Testis (tissue), 3 donors: ENCODE data around the gene PNMA8B. TPM values are rescaled to one million over a fixed set of nuclear protein-coding genes. Genes with fewer than 3 reads are reported as not detected.
A peak's percentile ranks its signal among the peaks of the same experiment; 100 is the strongest.

Source experiments
- DNase-seq: peaks from one replicate; pipeline ENCODE4 v3.0.0-alpha.2; 2019
- H3K27ac ChIP-seq, 2 donors: fragments of 200-600 bp; sonication (generic); one replicate each; pipeline ENCODE4 v1.5.1; 2019
- H3K27me3 ChIP-seq: fragments of 200-600 bp; sonication (generic); one replicate; pipeline ENCODE4 v1.5.1; 2019
- H3K36me3 ChIP-seq: fragments of 200-600 bp; sonication (generic); one replicate; pipeline ENCODE4 v1.5.1; 2017; ENCODE audit warnings: low read depth; ENCODE audit errors: missing control alignments
- H3K4me1 ChIP-seq: fragments of 200-600 bp; sonication (generic); one replicate; pipeline ENCODE4 v1.5.1; 2019
- H3K4me3 ChIP-seq, 2 donors: fragments of 200-600 bp; sonication (generic); one replicate each; pipeline ENCODE4 v1.5.1; 2017 to 2019
- H3K9me3 ChIP-seq: fragments of 200-600 bp; sonication (generic); one replicate; pipeline ENCODE4 v1.5.1; 2017
- CTCF ChIP-seq, 3 experiments: fragments of 450-650 bp in 2 of 3; fragments of 200-600 bp in 1 of 3; sonication (generic) in 1 of 3; IDR thresholded peaks; one replicate each; pipeline ENCODE4 v1.5.1; 2016 to 2019; ENCODE audit warnings: antibody characterized with exemption in 3 of 3, mild to moderate bottlenecking in 2 of 3, moderate library complexity in 1 of 3
- POLR2A ChIP-seq: fragments of 450-650 bp; IDR thresholded peaks from one replicate; pipeline ENCODE4 v1.6.1; 2017; ENCODE audit warnings: antibody characterized with exemption, mild to moderate bottlenecking, moderate library complexity
- WGBS, 2 donors: methylation state at CpG; one replicate each; pipeline ENCODE4 v1.1.5; 2018; 5-methylcytosine and 5-hydroxymethylcytosine counted together
- intact Hi-C: fragments of 100-400 bp; cut with DNase I; formaldehyde crosslinking; loops from one replicate; pipeline ENCODE4 v1.15.1; 2023; ENCODE audit warnings: low total_unique reads
- polyA plus RNA-seq: library from polyadenylated mRNA; stranded (reverse); fragments of 350-450 nt; fragmentation: Illumina TruSeq; extraction: RNeasy Lipid Tissue Mini Kit (QIAGEN cat#74804); gene quantifications from one replicate; pipeline ENCODE4 v1.2.3, GENCODE V29; 2014; ENCODE audit warnings: low read depth, low replicate concordance; ENCODE audit not compliant: insufficient read depth
- total RNA-seq, 2 donors: library from RNA; depleted of rRNA; stranded (reverse); fragments of >200 nt; gene quantifications; one replicate each; pipeline ENCODE4 v1.2.3, GENCODE V29; 2016

The PNMA8B gene
- total and polyA plus RNA-seq, 3 donors from 2014 or later: 1.6 to 3.1 (median 3.1) TPM

DNA sequence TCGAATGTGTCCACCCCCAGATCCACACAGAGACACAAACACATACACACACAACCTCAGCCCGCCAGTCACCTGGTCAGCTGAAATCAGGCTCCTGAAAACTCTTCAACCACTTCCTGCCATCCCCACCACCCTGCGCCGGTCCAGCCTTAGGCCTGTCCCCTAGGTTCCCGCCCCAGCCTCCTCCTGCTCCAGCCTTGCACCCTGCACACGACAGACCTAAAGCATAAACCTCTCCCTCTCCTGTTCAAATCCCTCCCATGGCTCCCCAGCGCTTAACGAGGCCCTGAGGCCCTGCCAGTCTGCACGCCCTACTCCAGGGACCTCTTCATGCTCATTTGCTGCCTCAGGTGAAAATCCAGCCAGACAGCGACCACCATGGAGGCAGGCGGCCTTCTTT lies 7.1 kb downstream of the PNMA8B start:
- TF ChIP-seq CTCF (IDR thresholded peaks at IDR 0.05) (no peak), POLR2A (no peak)
- Histone ChIP-seq H3K27me3 (no peaks in the 10 kb centered on the region), H3K9me3 (no peaks in the 10 kb centered on the region), H3K4me1 (peaks cover 39% of the 10 kb centered on the region), H3K4me3 (no peak overlapping the region), H3K36me3 (no peaks in the 10 kb centered on the region), H3K27ac (no peak overlapping the region)
- WGBS, 2 donors: 52 to 56% methylated on average over 11 of the region's 11 CpGs
- intact Hi-C loops: loop anchor here (5.0 kb wide), 1 partner anchor 86 kb away; no protein-coding TSS in a partner anchor
- no peak for DNase-seq

DNA sequence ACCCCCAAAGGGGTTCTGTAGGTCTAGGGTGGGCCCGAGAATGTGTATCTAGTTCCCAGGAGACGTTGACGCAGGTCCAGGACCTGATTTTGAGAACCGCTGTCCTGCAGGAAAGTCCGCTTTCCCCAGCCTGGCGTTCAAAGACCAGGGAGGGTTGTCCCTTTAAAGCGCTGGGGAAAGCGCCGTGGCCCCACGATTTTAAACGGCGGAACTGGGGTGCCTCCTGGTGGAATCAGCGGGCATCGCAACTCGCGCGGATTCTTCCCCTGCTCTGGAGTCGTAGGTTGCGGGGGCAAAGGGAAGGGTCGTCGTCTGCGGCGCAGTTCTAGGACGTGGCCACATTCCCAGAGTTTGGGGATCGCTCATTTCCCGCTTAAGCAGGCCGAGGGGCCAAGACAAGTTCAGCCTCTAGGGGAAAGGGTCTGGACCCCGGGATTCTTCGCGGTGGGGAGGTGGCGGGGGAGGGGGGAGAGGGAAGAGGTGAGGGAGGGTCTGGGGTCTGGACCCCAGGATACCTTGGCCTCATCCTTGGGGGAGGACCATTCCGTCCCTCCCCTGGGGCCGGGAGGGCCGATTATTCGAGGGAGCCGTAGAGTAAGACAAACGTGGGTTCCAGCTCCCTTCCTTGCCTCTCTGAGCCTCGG lies 7.7 kb downstream of the PNMA8B start:
- 8% methylated on average over 20 to 38 of the region's 38 CpGs for WGBS, 2 donors
- no peak overlapping the region for H3K27ac ChIP-seq
- peak; percentile 90 to 99 (median 96) for TF ChIP-seq CTCF (IDR thresholded peaks at IDR 0.05)
- TF ChIP-seq POLR2A: no peak
- H3K4me3 ChIP-seq: peak overlapping the region; percentile 9 to 14
- peak; percentile 88 for DNase-seq
- no peaks in the 10 kb centered on the region for H3K36me3 ChIP-seq
- no peaks in the 10 kb centered on the region for H3K9me3 ChIP-seq
- peaks cover 37% of the 10 kb centered on the region for H3K4me1 ChIP-seq
- no peaks in the 10 kb centered on the region for H3K27me3 ChIP-seq
- intact Hi-C loops: loop anchor here (5.0 kb wide), 1 partner anchor 86 kb away; no protein-coding TSS in a partner anchor

DNA sequence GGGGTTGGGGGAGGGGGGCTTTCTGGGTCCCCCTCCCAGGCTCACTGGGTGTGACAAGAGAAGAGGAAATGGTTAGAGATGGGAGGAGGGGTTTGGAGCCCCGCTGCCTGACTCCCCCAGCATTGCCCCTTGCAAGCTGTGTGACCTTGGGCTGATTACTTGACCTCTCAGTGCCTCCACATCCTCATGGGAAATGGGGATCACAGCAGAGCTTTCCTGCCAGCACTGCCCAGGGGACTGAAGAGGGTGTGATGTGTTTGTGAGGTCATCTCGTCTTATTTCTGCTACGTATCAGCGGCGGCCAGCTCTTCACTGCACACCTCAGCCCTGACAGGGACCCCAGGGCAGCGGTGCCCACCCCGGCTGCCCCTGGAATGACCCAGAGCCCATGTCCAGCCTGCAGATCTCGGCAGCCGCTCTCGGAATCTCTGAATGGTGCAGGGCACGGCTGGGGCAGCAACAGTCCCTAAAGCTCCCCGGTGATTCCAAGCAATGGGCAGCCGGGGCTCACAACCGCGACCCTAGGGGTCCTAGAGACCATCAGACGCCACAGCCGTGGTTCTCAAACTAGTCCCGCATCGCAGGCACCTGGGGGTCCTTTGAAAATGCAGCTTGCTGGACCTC lies 8.4 kb downstream of the PNMA8B start:
- intact Hi-C loops: loop anchor here (5.0 kb wide), 1 partner anchor 85 kb away; no protein-coding TSS in a partner anchor
- Histone ChIP-seq H3K27me3 (no peaks in the 10 kb centered on the region), H3K27ac (no peak overlapping the region), H3K4me1 (peaks cover 31% of the 10 kb centered on the region), H3K36me3 (no peaks in the 10 kb centered on the region), H3K9me3 (no peaks in the 10 kb centered on the region), H3K4me3 (peak overlapping the region; percentile 9 to 14)
- 7 to 16% methylated on average over 6 to 19 of the region's 19 CpGs for WGBS, 2 donors
- no peak for DNase-seq
- TF ChIP-seq POLR2A (no peak), CTCF (IDR thresholded peaks at IDR 0.05) (no peak)

DNA sequence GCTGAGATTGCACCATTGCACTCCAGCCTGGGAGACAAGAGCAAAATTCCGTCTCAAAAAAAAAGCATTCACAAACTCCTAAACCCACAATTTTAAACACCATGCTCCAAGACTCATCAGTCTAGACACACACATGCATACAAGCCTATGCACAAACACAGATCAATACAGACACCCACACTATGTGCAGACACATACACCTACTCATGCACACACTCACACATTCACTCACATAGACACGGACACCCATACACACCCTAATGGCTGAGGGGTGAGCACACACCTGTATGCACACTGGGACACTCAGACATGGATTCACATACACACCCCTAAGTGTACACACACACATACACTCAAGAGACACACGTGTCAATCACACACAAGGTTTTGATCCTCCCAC lies 9.3 kb downstream of the PNMA8B start:
- H3K4me3 ChIP-seq: no peak overlapping the region
- intact Hi-C loops: loop anchor here (5.0 kb wide), 1 partner anchor 84 kb away; no protein-coding TSS in a partner anchor
- H3K27me3 ChIP-seq: no peaks in the 10 kb centered on the region
- no peak overlapping the region for H3K27ac ChIP-seq
- no peak for DNase-seq
- no peak for TF ChIP-seq POLR2A
- no peak for TF ChIP-seq CTCF (IDR thresholded peaks at IDR 0.05)
- no peaks in the 10 kb centered on the region for H3K36me3 ChIP-seq
- no peaks in the 10 kb centered on the region for H3K9me3 ChIP-seq
- 86 to 91% methylated on average over 3 of the region's 3 CpGs for WGBS, 2 donors
- peaks cover 26% of the 10 kb centered on the region for H3K4me1 ChIP-seq
